Heart left ventricle (tissue), 13 donors: ENCODE results near the gene NUTF2.
A peak's percentile ranks its signal among the peaks of the same experiment; 100 is the strongest.

Experiments used
- CTCF ChIP-seq, 12 donors: fragments of 200-600 bp; sonication (generic) in 4 of 12; IDR thresholded peaks; one replicate each; pipeline versions ENCODE4 v1.5.0 to v1.8.0; 2018 to 2022; ENCODE audit warnings: antibody characterized with exemption in 12 of 12, mild to moderate bottlenecking in 5 of 12
- POLR2A ChIP-seq, 2 donors: fragments of 450-650 bp; IDR thresholded peaks; one replicate each; pipeline ENCODE4 v1.6.1; 2017; ENCODE audit warnings: antibody characterized with exemption in 2 of 2, mild to moderate bottlenecking in 2 of 2, moderate library complexity in 2 of 2
- donor health status: ischemic (EF 13 %, LVEDD 7.1; RV severe dilation, severe dysfunction).
- donor health status: DM: no; HTN: yes; CAD: no.
- donor health status: DM: no; HTN: no; CAD: no.
- donor health status: ischemic (EF 25% LVEDD 6.9; RV normal size, moderate dysfunction).
- donor health status: ischemic (EF 25% LVEDD 5.7; RV mildly dilated, moderate dysfunction).
- donor health status: ischemic (EF 35%, LVEDD 5.7; RV mildly dilated, moderate dysfunction).
- donor health status: nonischemic (EF 11% LVEDD 7.7; RV severe dilation, severe dysfunction).
- donor health status: DM: yes; HTN: yes; CAD: no.
- donor health status: PGD.
- donor health status: ischemic (EF 29% LVEDD 5.4; RV normal size, mild dysfunction).
- donor health status: nonischemic (EF 23%, LVEDD 6.1; RV moderate dilation, normal function).

- TF ChIP-seq CTCF (IDR thresholded peaks at IDR 0.05) (peak in 1 of 12 donors; percentile 3), POLR2A (IDR thresholded peaks at IDR 0.05) (no peak)
Measured at GRCh38 chr16:67843343-67843765, 3.4 kb upstream of the NUTF2 start.
